Kidney (tissue), 14 donors: ENCODE measurements around the gene MIEN1. TPM values are rescaled to one million over a fixed set of nuclear protein-coding genes. Genes with fewer than 3 reads are reported as not detected.

Source experiments
- DNase-seq, 5 donors: peaks; one replicate each; pipeline ENCODE4 v3.0.0-alpha.2; 2013 to 2020
- FAIRE-seq: peaks from 2 replicates; lab custom pipeline; 2012; peaks lifted over from hg19 to GRCh38; lab: Jason Lieb, UNC
- H3K27ac ChIP-seq, 2 donors: one replicate each; pipeline ENCODE4 v1.7.0; 2013; ENCODE audit warnings: low read depth in 2 of 2, low read length in 2 of 2, inconsistent platforms in 1 of 2
- H3K27me3 ChIP-seq: one replicate; pipeline ENCODE4 v1.7.1; 2013; ENCODE audit warnings: low read length, inconsistent platforms; ENCODE audit not compliant: control insufficient read depth, insufficient read depth
- H3K36me3 ChIP-seq, 3 donors: one replicate each; pipeline versions ENCODE4 v1.7.0 to v1.7.1; 2013; ENCODE audit warnings: low read length in 3 of 3, control low read depth in 1 of 3, inconsistent platforms in 1 of 3; ENCODE audit not compliant: insufficient read depth in 3 of 3, control insufficient read depth in 2 of 3
- H3K4me1 ChIP-seq, 3 donors: one replicate each; pipeline versions ENCODE4 v1.7.0 to v1.7.1; 2013; ENCODE audit warnings: low read length in 3 of 3, inconsistent platforms in 1 of 3, low read depth in 1 of 3; ENCODE audit not compliant: control insufficient read depth in 2 of 3, insufficient read depth in 2 of 3
- H3K4me3 ChIP-seq, 3 donors: one replicate each; pipeline versions ENCODE4 v1.7.0 to v1.8.1; 2013; ENCODE audit warnings: low read length in 3 of 3, control low read depth in 1 of 3, inconsistent platforms in 1 of 3
- H3K9ac ChIP-seq, 3 donors: one replicate each; pipeline versions ENCODE4 v1.7.0 to v1.7.1; 2013; ENCODE audit warnings: low read length in 3 of 3, control low read depth in 1 of 3, inconsistent platforms in 1 of 3
- H3K9me3 ChIP-seq, 3 donors: one replicate each; pipeline versions ENCODE4 v1.7.0 to v1.7.1; 2013; ENCODE audit warnings: low read length in 3 of 3, control low read depth in 1 of 3, inconsistent platforms in 1 of 3; ENCODE audit not compliant: control insufficient read depth in 2 of 3, insufficient read depth in 1 of 3
- intact Hi-C: fragments of 100-400 bp; cut with DNase I; formaldehyde crosslinking; loops from one replicate; pipeline ENCODE4 v1.11.1; 2022
- polyA plus RNA-seq: library from polyadenylated mRNA; stranded (reverse); fragments of 350-450 nt; fragmentation: Illumina TruSeq; extraction: RNeasy Lipid Tissue Mini Kit (QIAGEN cat#74804); gene quantifications from one replicate; pipeline ENCODE4 v1.2.3, GENCODE V29; 2014; ENCODE audit warnings: low read depth, low replicate concordance; ENCODE audit not compliant: insufficient read depth
- total RNA-seq: library from RNA; stranded (reverse); fragmentation: NEBNext Ultra II Directional; extraction: Animal tissue kit (Norgen Biotek cat#: 25700); gene quantifications from one replicate; pipeline ENCODE4 v1.2.1, GENCODE V29; 2021
- TF ChIP-seq, protein P1 (sequence below): IDR thresholded peaks from 3 replicates; pipeline ENCODE4 v1.5.1; 2012; ENCODE audit warnings: mild to moderate bottlenecking, moderate library complexity, borderline replicate concordance; ENCODE audit not compliant: insufficient read depth; ENCODE audit errors: extremely low read depth
- donor health status: control.
- donor health status: control.
- donor health status: control.
- donor health status: control.
- donor health status: control.
- donor health status: DM: yes; HTN: yes; CAD: no.
- donor health status: Normal renal cell carcinoma (clear cell type).

The MIEN1 gene
- total and polyA plus RNA-seq, 2 donors from 2014 or later, result 51.6 to 186 TPM

- peak in 1 of 5 donors; percentile 22 for DNase-seq
- TF ChIP-seq, protein P1, sequence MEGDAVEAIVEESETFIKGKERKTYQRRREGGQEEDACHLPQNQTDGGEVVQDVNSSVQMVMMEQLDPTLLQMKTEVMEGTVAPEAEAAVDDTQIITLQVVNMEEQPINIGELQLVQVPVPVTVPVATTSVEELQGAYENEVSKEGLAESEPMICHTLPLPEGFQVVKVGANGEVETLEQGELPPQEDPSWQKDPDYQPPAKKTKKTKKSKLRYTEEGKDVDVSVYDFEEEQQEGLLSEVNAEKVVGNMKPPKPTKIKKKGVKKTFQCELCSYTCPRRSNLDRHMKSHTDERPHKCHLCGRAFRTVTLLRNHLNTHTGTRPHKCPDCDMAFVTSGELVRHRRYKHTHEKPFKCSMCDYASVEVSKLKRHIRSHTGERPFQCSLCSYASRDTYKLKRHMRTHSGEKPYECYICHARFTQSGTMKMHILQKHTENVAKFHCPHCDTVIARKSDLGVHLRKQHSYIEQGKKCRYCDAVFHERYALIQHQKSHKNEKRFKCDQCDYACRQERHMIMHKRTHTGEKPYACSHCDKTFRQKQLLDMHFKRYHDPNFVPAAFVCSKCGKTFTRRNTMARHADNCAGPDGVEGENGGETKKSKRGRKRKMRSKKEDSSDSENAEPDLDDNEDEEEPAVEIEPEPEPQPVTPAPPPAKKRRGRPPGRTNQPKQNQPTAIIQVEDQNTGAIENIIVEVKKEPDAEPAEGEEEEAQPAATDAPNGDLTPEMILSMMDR, result no peak
- FAIRE-seq, result no peak
- intact Hi-C loops, result no loop called here
- Histone ChIP-seq H3K9me3 (no peaks in the 10 kb centered on the region), H3K27ac (peak overlapping the region; percentile 91 to 93), H3K36me3 (no peaks in the 10 kb centered on the region), H3K4me1 (peaks cover 5 to 36% (median 19%) of the 10 kb centered on the region in 3 donors), H3K27me3 (no peaks in the 10 kb centered on the region), H3K4me3 (no peak overlapping the region), H3K9ac (peak overlapping the region in 1 of 3 donors; percentile 75)
Observed at GRCh38 chr17:39695089-39695474, 35.2 kb downstream of the MIEN1 start.

- TF ChIP-seq, protein P1, result no peak
- intact Hi-C loops, result no loop called here
- FAIRE-seq, result no peak
- peak in 1 of 5 donors; percentile 7 for DNase-seq
- peaks cover 5 to 36% (median 19%) of the 10 kb centered on the region in 3 donors for H3K4me1 ChIP-seq
- H3K36me3 ChIP-seq, result no peaks in the 10 kb centered on the region
- H3K9me3 ChIP-seq, result no peaks in the 10 kb centered on the region
- H3K9ac ChIP-seq, result peak overlapping the region in 1 of 3 donors; percentile 75
- H3K27ac ChIP-seq, result peak overlapping the region; percentile 91 to 93
- no peak overlapping the region for H3K4me3 ChIP-seq
- H3K27me3 ChIP-seq, result no peaks in the 10 kb centered on the region
Observed at GRCh38 chr17:39694593-39694992, 35.7 kb downstream of the MIEN1 start.

GRCh38 chr17:39688945-39689344, 41.4 kb downstream of the MIEN1 start:
- no peak for FAIRE-seq
- H3K9ac ChIP-seq, result no peak overlapping the region

More at GRCh38 chr17:39688945-39689344, 41.4 kb downstream of the MIEN1 start:
- Histone ChIP-seq H3K36me3 (no peaks in the 10 kb centered on the region), H3K4me3 (peak overlapping the region; percentile 88 to 100 (median 98)), H3K9me3 (no peaks in the 10 kb centered on the region), H3K27ac (no peak overlapping the region), H3K27me3 (no peaks in the 10 kb centered on the region), H3K4me1 (peaks cover 0 to 14% (median 11%) of the 10 kb centered on the region in 3 donors)
- DNase-seq, result peak in 1 of 5 donors; percentile 9
- intact Hi-C loops, result no loop called here
- TF ChIP-seq, protein P1, result no peak
